Mononuclear cell (primary cell): Measurements from ENCODE around the gene AGAP1. TPM values are rescaled to one million over a fixed set of nuclear protein-coding genes. Genes with fewer than 3 reads are reported as not detected.

Experiments
- H3K27me3 ChIP-seq: 2 replicates; pipeline ENCODE4 v1.6.0; 2011; ENCODE audit warnings: low read length, control low read depth; ENCODE audit not compliant: insufficient read depth
- H3K4me1 ChIP-seq: 2 replicates; pipeline ENCODE4 v1.5.1; 2011; ENCODE audit warnings: mild to moderate bottlenecking, low read length, control low read depth; ENCODE audit not compliant: insufficient read depth
- H3K4me3 ChIP-seq: 2 replicates; pipeline ENCODE4 v1.5.1; 2011; ENCODE audit warnings: mild to moderate bottlenecking, low read length, moderate library complexity
- H3K9me3 ChIP-seq: 2 replicates; pipeline ENCODE4 v1.5.1; 2011; ENCODE audit warnings: low read depth, mild to moderate bottlenecking, control low read depth, low read length
- total RNA-seq: library from RNA; depleted of rRNA; stranded (reverse); fragments of >200 nt; gene quantifications from one replicate; pipeline ENCODE4 v1.2.3, GENCODE V29; 2012

AGAP1 gene
- total RNA-seq, 1 donor = 2.7 TPM

GRCh38 chr2:235820571-235820970 is 326.7 kb downstream of the AGAP1 start:
- no peak overlapping the region for H3K4me3 ChIP-seq
- H3K9me3 ChIP-seq = no peaks in the 10 kb centered on the region
- no peaks in the 10 kb centered on the region for H3K27me3 ChIP-seq
- H3K4me1 ChIP-seq = no peaks in the 10 kb centered on the region

GRCh38 chr2:235824331-235824730 is 330.5 kb downstream of the AGAP1 start:
- Histone ChIP-seq H3K9me3 (no peaks in the 10 kb centered on the region), H3K4me1 (no peaks in the 10 kb centered on the region), H3K4me3 (no peak overlapping the region), H3K27me3 (no peaks in the 10 kb centered on the region)

- no peaks in the 10 kb centered on the region for H3K9me3 ChIP-seq
- no peaks in the 10 kb centered on the region for H3K4me1 ChIP-seq
- H3K4me3 ChIP-seq = no peak overlapping the region
- no peaks in the 10 kb centered on the region for H3K27me3 ChIP-seq
Observed at GRCh38 chr2:235825946-235826345, 332.1 kb downstream of the AGAP1 start.

DNA sequence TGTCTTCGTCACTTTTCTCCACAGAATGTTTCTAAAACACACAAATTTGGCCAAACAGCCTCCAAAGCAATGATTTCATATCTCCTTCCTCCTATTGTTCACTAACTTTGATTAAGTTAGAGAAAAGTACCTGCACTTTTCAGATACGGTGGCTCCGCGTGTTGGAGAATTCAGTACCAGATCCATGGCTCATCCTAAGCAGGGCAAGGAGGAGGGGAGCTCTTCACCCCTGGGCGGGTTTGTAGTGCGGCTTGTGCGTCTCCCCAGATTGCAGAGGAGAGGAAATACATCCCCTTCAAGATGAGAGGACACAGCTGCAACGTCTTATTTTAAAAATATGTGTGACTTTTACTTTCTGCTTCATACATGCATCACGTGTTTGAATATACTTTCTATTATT is 333.0 kb downstream of the AGAP1 start:
- Histone ChIP-seq H3K27me3 (no peaks in the 10 kb centered on the region), H3K4me3 (no peak overlapping the region), H3K9me3 (no peaks in the 10 kb centered on the region), H3K4me1 (no peaks in the 10 kb centered on the region)

GRCh38 chr2:235827585-235827992 is 333.7 kb downstream of the AGAP1 start:
- Histone ChIP-seq H3K4me3 (no peak overlapping the region), H3K4me1 (no peaks in the 10 kb centered on the region), H3K27me3 (no peaks in the 10 kb centered on the region), H3K9me3 (no peaks in the 10 kb centered on the region)

- Histone ChIP-seq H3K27me3 (no peaks in the 10 kb centered on the region), H3K9me3 (no peaks in the 10 kb centered on the region)
Observed at GRCh38 chr2:235829726-235830125, 335.9 kb downstream of the AGAP1 start.

DNA sequence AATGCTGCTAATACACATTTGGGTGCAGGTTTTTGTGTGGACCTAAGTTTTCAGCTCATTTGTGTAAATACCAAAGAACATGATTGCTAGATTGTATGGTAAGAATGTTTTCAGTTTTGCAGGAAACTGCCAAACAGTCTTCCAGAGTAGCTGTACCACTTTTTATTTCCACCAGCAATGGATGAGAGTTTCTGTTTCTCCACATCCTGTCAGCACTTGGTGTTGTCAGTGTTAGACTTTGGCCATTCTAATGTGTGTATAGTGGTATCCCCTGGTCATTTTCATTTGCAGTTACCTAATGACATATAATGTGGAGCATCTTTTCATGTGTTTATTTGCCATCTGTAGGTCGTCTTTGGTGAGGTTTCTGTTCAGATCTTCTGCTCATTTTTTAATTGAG is 337.9 kb downstream of the AGAP1 start:
- Histone ChIP-seq H3K4me3 (no peak overlapping the region), H3K4me1 (no peaks in the 10 kb centered on the region), H3K27me3 (no peaks in the 10 kb centered on the region), H3K9me3 (no peaks in the 10 kb centered on the region)

More at GRCh38 chr2:235829726-235830125, 335.9 kb downstream of the AGAP1 start:
- no peak overlapping the region for H3K4me3 ChIP-seq
- no peaks in the 10 kb centered on the region for H3K4me1 ChIP-seq

GRCh38 chr2:235832941-235833340 is 339.1 kb downstream of the AGAP1 start:
- Histone ChIP-seq H3K4me1 (no peaks in the 10 kb centered on the region), H3K27me3 (no peaks in the 10 kb centered on the region), H3K9me3 (no peaks in the 10 kb centered on the region), H3K4me3 (no peak overlapping the region)

DNA sequence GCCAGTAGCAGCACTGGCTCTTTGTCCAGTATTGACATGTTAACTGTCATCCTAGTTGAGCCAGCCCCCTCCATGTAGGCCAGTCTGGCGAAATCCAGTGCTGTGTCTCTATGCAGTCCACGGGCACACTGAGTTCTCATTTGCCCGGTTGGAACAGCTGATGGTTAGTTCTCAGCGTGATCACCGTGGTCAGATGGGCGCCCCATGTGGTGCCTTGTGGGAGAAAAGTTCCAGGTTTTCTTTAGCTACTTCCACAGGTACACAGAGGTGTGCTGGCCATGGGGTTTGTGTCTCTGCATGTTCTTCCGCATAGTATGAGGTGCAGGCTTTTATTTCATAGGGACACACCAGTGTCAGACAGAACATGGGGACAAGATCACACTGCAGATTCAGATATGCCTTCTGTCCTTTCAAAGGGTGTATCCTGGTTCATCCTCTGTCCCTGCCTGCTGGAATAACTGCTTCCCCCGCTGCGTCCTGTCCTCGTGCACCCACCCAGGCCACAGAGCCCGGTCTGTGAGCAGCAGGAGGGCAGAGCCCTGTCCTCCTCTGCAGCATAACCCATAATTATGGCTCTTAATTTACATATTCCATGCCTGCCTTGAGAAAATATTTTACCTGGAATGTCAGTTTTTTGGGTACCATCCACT is 340.3 kb downstream of the AGAP1 start:
- H3K9me3 ChIP-seq = no peaks in the 10 kb centered on the region
- no peak overlapping the region for H3K4me3 ChIP-seq
- no peaks in the 10 kb centered on the region for H3K27me3 ChIP-seq
- no peaks in the 10 kb centered on the region for H3K4me1 ChIP-seq

DNA sequence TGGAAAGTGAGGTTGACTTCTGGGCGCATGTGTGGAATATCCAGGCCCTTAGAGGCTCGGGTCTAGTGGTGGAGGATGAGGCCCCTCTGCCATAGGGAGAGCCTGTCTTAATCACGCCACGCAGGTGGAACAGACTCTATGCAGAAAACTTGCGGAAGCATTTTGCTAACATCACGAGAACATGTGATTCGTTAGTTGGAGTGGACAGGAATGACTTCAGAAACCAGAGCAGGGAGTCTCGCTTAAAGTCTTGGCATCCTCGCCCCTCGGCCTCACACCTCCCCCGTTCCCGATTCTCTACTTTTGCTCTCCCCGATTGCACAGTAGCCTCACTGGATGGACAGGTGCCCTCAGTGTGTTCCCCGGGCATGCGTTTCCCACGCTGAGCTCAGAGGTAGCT is 340.9 kb downstream of the AGAP1 start:
- H3K9me3 ChIP-seq = no peaks in the 10 kb centered on the region
- H3K4me1 ChIP-seq = no peaks in the 10 kb centered on the region
- H3K27me3 ChIP-seq = no peaks in the 10 kb centered on the region
- no peak overlapping the region for H3K4me3 ChIP-seq

DNA sequence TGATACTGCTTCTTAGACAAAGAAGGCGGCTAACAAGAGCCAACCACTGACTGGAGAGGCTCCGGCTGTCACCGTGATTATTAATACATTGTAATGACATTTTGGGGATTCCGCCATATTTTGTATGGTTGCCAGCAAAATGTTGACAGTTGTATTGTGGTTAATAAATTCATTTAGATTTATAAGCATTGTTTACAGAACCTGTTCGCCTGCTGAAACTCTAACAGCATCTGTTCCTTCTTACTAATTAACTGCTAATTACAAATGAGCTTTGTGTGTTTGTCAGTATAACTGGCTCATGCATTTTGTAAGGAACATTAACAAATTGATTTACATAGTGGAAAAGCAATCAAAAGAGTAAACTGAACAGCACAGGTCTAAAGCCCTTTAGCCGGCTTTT is 342.0 kb downstream of the AGAP1 start:
- Histone ChIP-seq H3K4me1 (no peaks in the 10 kb centered on the region), H3K27me3 (no peaks in the 10 kb centered on the region), H3K4me3 (no peak overlapping the region), H3K9me3 (no peaks in the 10 kb centered on the region)

- H3K4me1 ChIP-seq = no peaks in the 10 kb centered on the region
- no peaks in the 10 kb centered on the region for H3K9me3 ChIP-seq
- no peak overlapping the region for H3K4me3 ChIP-seq
- no peaks in the 10 kb centered on the region for H3K27me3 ChIP-seq
Observed at GRCh38 chr2:235836491-235836911, 342.7 kb downstream of the AGAP1 start.

- H3K4me1 ChIP-seq = no peaks in the 10 kb centered on the region
- H3K4me3 ChIP-seq = no peak overlapping the region
- no peaks in the 10 kb centered on the region for H3K27me3 ChIP-seq
- H3K9me3 ChIP-seq = no peaks in the 10 kb centered on the region
Observed at GRCh38 chr2:235839226-235839625, 345.4 kb downstream of the AGAP1 start.

DNA sequence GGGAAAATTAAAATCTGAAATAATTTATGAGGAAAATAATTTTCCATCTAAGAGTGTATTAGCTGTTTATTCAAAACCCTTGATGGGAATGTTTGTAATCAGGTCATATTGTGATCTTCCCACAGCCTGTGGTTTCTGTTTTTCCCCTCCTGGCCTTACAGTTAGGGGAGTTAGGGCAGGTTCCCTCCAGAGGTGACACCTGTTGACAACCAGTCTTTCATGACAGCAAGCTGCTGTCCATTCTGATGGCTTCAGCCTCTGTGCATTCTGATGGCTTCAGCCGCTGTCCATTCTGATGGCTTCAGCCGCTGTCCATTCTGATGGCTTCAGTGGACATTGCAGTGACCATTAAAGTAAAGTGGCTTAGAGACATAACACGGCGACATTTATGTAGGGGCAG is 346.1 kb downstream of the AGAP1 start:
- no peaks in the 10 kb centered on the region for H3K9me3 ChIP-seq
- H3K4me1 ChIP-seq = no peaks in the 10 kb centered on the region
- H3K27me3 ChIP-seq = no peaks in the 10 kb centered on the region
- no peak overlapping the region for H3K4me3 ChIP-seq

DNA sequence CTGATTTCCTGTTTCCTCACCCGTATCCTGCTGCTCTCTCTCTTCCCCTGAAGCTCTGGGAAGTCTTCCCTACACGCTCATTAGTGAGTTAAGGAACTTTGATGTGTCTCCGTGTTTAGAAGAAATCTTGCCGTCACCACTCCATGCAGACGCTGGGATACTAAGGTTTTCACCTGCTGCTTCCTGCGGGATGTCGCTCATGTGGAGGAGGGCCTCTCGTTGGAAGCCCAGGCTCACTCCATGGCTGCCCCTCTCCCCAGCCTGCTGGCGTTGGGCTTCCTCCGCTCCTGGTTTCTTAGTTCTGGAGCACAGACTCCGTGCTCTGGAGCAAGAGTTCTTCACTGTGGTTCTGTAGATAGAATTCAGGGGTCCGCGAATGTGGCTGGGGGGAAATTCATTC is 348.0 kb downstream of the AGAP1 start:
- Histone ChIP-seq H3K9me3 (no peaks in the 10 kb centered on the region), H3K4me1 (no peaks in the 10 kb centered on the region), H3K4me3 (no peak overlapping the region), H3K27me3 (no peaks in the 10 kb centered on the region)

DNA sequence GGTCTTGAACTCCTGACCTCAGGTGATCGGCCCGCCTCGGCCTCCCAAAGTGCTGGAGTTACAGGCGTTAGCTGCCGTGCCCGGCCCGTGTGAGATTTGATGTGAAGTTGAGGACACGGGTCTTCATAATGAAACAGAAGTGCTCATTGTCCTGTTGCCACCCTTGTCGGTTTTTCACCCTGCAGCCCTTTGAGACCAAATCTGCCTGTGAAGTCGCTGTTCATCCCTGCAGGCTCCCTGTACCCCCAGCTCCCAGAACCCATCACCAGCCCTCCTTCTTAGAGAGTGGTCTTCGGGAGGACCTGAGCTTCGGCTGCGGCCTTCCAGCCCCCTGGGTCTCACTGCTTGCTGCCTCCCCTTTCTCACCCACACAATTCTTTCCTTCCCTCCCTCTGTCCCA is 349.1 kb downstream of the AGAP1 start:
- Histone ChIP-seq H3K4me3 (no peak overlapping the region), H3K4me1 (no peaks in the 10 kb centered on the region), H3K9me3 (no peaks in the 10 kb centered on the region), H3K27me3 (no peaks in the 10 kb centered on the region)
